Activated naive CD4-positive, alpha-beta T cell treated with anti-CD3 and anti-CD28 coated beads for 36 hours (primary cell): ENCODE measurements around the gene GLB1L2. TPM values are rescaled to one million over a fixed set of nuclear protein-coding genes. Genes with fewer than 3 reads are reported as not detected.

ENCODE experiments used
- CTCF ChIA-PET: fragments of 350-600 bp; sonication (Branson Sonifier 250); formaldehyde crosslinking; loops from one replicate; lab custom pipeline; 2021; ENCODE audit warnings: antibody characterized with exemption; lab: Charles Lee
- DNase-seq: peaks from one replicate; pipeline ENCODE4 v3.0.0-alpha.2; 2020
- H3K27ac Mint-ChIP-seq: one replicate; pipeline ENCODE4 v1.8.0; 2021; ENCODE audit warnings: mild to moderate bottlenecking, mixed read lengths
- H3K27me3 Mint-ChIP-seq: one replicate; pipeline ENCODE4 v1.8.0; 2021; ENCODE audit warnings: low read depth, mixed read lengths
- H3K36me3 Mint-ChIP-seq: one replicate; pipeline ENCODE4 v1.8.0; 2021; ENCODE audit warnings: low read depth, mixed read lengths
- H3K4me1 Mint-ChIP-seq: one replicate; pipeline ENCODE4 v1.8.0; 2021; ENCODE audit warnings: low read depth, mixed read lengths
- H3K4me3 Mint-ChIP-seq: one replicate; pipeline ENCODE4 v1.8.0; 2021; ENCODE audit warnings: mild to moderate bottlenecking, moderate library complexity, mixed read lengths
- H3K9me3 Mint-ChIP-seq: one replicate; pipeline ENCODE4 v1.8.0; 2021; ENCODE audit warnings: mixed read lengths
- intact Hi-C: fragments of 100-400 bp; cut with micrococcal nuclease; formaldehyde crosslinking; loops from one replicate; pipeline ENCODE4 v1.15.1; 2023
- total RNA-seq, 2 experiments: library from RNA; stranded (reverse); gene quantifications; one replicate each; pipeline ENCODE4 v1.2.3, GENCODE V29; 2021

Gene GLB1L2
- total RNA-seq, 2 experiments from 2014 or later = 9.3 to 11.0 TPM

DNA sequence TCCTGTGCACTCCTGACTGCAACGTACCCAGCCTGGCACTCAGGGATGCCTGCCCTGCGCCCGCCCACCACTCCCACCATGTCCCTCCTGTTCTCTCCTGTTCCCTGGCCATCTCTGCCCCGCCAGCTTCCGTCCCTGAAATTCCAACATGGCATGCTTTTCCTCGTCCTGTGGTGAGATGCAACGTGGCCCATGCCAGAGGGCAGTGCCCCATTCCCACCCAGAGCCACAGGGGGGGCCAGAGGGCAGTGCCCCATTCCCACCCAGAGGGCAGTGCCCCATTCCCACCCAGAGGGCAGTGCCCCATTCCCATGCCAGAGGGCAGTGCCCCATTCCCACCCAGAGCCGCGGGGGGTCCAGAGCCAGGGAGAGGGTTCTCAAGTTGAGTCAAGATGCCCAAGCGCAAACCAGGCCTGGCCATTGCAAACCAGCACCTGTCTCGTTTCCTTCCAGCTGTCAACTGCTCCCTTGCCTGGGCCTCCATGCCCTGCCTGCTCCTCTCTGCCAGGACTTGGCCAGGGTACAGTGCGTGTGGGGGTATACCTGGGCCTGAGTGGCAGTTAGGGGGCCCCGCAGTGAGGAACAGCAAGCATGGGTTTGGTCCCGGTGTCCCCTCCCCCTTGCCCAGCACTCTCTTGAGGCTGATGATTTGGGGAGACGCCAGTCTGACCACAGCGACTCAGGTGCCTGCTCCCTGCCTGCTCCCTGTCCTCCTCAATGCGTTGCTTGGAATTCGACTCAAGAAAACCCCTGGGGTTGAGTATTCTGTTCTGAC is 65.7 kb downstream of the GLB1L2 start:
- no peak overlapping the region for H3K4me3 Mint-ChIP-seq
- intact Hi-C loops = no loop called here
- H3K4me1 Mint-ChIP-seq = no peaks in the 10 kb centered on the region
- H3K9me3 Mint-ChIP-seq = no peaks in the 10 kb centered on the region
- H3K36me3 Mint-ChIP-seq = no peaks in the 10 kb centered on the region
- no peak for DNase-seq
- H3K27me3 Mint-ChIP-seq = peaks cover 11% of the 10 kb centered on the region
- H3K27ac Mint-ChIP-seq = peak overlapping the region; percentile 59
- CTCF ChIA-PET = no interaction called here

GRCh38 chr11:134398079-134398444 is 66.3 kb downstream of the GLB1L2 start:
- Mint-ChIP-seq H3K4me1 (no peaks in the 10 kb centered on the region), H3K27me3 (peaks cover 11% of the 10 kb centered on the region), H3K4me3 (no peak overlapping the region), H3K27ac (no peak overlapping the region), H3K9me3 (no peaks in the 10 kb centered on the region), H3K36me3 (no peaks in the 10 kb centered on the region)
- no peak for DNase-seq
- CTCF ChIA-PET = no interaction called here
- intact Hi-C loops = no loop called here

DNA sequence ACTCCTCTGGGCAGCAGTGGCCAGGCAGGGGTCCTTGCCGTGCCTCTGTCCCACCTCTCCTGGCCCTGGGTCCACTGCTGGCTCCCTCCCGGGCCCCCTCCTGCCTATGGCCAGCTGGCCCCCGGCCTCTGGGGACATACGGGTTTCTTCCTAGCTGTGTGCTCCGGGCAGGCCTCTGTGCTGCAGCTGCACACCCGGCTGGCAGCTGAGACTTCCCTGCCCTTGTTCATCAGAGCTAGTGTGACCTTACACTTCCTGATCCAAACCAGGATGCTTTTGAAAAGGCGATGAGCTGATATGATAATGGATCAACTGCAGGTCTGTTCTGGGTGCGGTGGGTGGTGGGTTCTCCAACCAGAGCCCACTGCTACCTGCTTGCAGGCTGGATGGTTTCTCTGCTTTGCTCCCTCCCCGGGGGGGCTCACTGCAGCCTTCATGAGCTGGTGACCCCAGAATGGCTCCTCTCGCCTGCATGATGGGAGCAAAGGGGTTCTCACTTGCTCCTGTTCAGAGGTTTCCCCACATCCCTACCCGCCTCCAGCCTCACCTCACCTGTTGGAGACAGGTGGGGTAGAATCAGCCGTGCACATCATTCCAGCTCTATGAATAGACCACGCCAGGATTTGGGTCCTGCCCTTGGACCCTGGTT is 67.0 kb downstream of the GLB1L2 start:
- CTCF ChIA-PET = no interaction called here

DNA sequence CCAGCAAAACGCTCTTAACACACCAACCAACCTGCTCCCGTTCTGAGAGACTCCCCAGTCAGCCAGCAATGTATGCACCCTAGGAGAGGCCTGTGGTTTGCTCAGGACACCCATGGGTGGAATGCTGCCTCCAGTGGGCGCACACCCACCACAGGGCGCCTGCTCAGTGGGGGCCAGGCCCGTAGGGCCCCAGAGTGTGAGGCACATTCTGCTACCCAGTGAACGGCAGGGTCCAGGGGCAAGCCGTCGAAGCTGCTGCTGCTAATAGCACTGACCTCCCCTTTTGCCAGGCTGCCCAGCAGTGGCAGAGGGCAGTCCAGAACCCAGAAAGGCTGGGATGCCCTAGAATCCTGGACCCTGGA is 67.5 kb downstream of the GLB1L2 start:
- Mint-ChIP-seq H3K9me3 (no peaks in the 10 kb centered on the region), H3K27ac (no peak overlapping the region), H3K27me3 (peaks cover 11% of the 10 kb centered on the region), H3K4me1 (no peaks in the 10 kb centered on the region), H3K36me3 (no peaks in the 10 kb centered on the region), H3K4me3 (no peak overlapping the region)
- CTCF ChIA-PET = no interaction called here
- intact Hi-C loops = no loop called here
- no peak for DNase-seq

More for the DNA sequence above, 67.0 kb downstream of the GLB1L2 start:
- Mint-ChIP-seq H3K4me1 (no peaks in the 10 kb centered on the region), H3K9me3 (no peaks in the 10 kb centered on the region), H3K27ac (no peak overlapping the region), H3K4me3 (no peak overlapping the region), H3K36me3 (no peaks in the 10 kb centered on the region), H3K27me3 (peaks cover 11% of the 10 kb centered on the region)
- DNase-seq = no peak
- intact Hi-C loops = no loop called here

GRCh38 chr11:134399996-134400395 is 68.2 kb downstream of the GLB1L2 start:
- intact Hi-C loops = no loop called here
- DNase-seq = no peak
- no peak overlapping the region for H3K27ac Mint-ChIP-seq
- H3K36me3 Mint-ChIP-seq = no peaks in the 10 kb centered on the region
- CTCF ChIA-PET = no interaction called here
- H3K27me3 Mint-ChIP-seq = peaks cover 11% of the 10 kb centered on the region
- no peak overlapping the region for H3K4me3 Mint-ChIP-seq
- H3K9me3 Mint-ChIP-seq = no peaks in the 10 kb centered on the region
- H3K4me1 Mint-ChIP-seq = no peaks in the 10 kb centered on the region

DNA sequence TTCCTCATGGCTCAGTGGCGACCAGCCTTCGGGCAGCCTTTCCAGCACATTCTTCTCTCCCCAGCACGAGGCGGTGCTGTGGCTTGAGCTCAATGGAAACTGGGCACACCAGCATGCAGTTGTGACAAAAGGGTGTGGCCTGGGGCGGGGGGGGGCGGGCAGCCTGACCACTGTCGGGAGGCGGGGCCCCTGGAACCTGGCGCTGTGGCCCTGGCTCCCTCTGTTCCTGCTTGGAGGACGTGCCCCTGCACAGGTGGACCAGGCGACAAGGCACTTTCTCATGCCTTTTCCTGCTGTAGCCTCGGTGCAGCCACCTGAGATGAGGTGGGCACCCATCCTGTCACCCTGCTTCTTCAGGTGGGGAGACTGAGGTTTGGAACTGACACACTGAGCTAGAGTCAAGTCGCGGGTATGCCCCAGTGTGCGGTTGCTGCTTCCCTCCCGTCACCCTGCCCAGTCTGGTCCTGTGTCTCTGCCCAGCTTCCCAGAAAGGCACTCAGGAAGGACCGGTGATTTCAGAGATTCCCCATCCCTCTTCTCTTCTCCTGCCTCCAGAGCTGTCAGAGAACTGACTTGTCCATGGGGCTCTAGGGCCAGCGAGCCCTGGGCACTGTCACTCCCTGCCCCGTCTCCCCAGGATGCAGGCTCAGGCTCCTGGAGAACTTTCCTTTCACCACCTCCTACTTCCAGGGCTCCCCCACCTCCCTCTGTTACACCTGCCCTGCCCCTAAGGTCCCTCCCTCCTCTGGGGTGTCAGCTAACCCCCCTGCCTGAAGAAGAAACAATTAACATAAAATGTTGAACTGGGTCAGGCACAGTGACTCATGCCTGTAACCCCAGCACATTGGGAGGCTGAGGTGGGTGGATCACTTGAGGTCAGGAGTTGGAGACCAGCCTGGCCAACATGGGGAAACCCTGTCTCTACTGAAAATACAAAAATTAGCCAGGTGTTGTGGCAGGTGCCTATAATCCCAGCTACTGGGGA is 70.3 kb downstream of the GLB1L2 start:
- DNase-seq = no peak
- Mint-ChIP-seq H3K9me3 (no peaks in the 10 kb centered on the region), H3K27ac (no peak overlapping the region), H3K27me3 (peaks cover 16% of the 10 kb centered on the region), H3K4me3 (no peak overlapping the region), H3K4me1 (no peaks in the 10 kb centered on the region), H3K36me3 (no peaks in the 10 kb centered on the region)
- CTCF ChIA-PET = no interaction called here
- intact Hi-C loops = no loop called here

DNA sequence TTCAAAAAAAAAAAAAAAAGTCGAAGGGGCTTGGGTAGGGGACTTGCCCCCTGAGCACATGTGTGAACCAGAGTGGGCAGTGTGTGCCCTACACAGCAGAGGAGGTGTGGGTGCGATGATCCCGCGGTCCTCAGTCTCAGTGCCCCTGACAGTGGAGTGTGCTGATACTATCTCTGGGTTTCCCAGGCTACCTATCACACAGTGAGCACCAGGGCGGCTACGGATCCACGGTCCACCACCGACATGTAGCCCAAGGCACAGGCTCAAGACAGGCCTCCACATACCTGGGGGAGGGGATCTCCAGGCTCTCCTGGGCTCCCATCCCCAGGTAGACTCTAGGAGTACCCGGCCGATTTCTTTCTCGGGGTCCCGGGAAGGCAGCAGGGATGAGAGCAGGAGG is 71.1 kb downstream of the GLB1L2 start:
- no peak overlapping the region for H3K27ac Mint-ChIP-seq
- H3K9me3 Mint-ChIP-seq = no peaks in the 10 kb centered on the region
- no peak for DNase-seq
- intact Hi-C loops = no loop called here
- no peak overlapping the region for H3K4me3 Mint-ChIP-seq
- no peaks in the 10 kb centered on the region for H3K4me1 Mint-ChIP-seq
- CTCF ChIA-PET = no interaction called here
- H3K36me3 Mint-ChIP-seq = no peaks in the 10 kb centered on the region
- H3K27me3 Mint-ChIP-seq = peaks cover 21% of the 10 kb centered on the region

- no peak overlapping the region for H3K27ac Mint-ChIP-seq
- H3K36me3 Mint-ChIP-seq = no peaks in the 10 kb centered on the region
- CTCF ChIA-PET = no interaction called here
- H3K4me1 Mint-ChIP-seq = no peaks in the 10 kb centered on the region
- H3K4me3 Mint-ChIP-seq = no peak overlapping the region
- DNase-seq = no peak
- intact Hi-C loops = no loop called here
- no peaks in the 10 kb centered on the region for H3K9me3 Mint-ChIP-seq
- H3K27me3 Mint-ChIP-seq = peaks cover 27% of the 10 kb centered on the region
These were observed 73.0 kb downstream of the GLB1L2 start for GRCh38 chr11:134404575-134405341.

- Mint-ChIP-seq H3K4me3 (no peak overlapping the region), H3K9me3 (no peaks in the 10 kb centered on the region), H3K36me3 (no peaks in the 10 kb centered on the region), H3K27me3 (peaks cover 29% of the 10 kb centered on the region), H3K4me1 (no peaks in the 10 kb centered on the region), H3K27ac (no peak overlapping the region)
- intact Hi-C loops = no loop called here
- CTCF ChIA-PET = no interaction called here
- DNase-seq = no peak
These were observed 73.6 kb downstream of the GLB1L2 start for GRCh38 chr11:134405436-134405835.

DNA sequence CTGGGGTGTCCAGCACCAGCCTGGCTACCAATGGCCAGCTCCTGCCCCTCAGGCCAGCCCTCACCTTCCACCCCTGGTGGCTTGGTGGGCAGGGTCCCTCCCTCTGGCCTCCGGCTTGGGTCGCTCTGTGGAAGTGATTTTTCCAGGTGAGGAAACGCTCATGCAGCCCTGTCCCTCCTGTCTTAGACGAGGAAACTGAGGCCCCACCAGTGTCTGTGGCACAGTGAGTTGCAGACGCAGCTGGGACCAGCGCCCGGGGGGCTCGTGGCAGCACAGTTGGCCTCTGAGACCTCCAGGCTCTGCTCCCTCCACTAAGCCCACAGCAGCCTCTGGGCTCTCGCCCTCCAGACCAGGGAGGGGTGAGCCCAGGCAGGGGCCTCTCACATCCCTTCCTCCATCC is 74.1 kb downstream of the GLB1L2 start:
- no peak for DNase-seq
- Mint-ChIP-seq H3K9me3 (no peaks in the 10 kb centered on the region), H3K36me3 (no peaks in the 10 kb centered on the region), H3K4me1 (peaks cover 3% of the 10 kb centered on the region), H3K27me3 (peaks cover 33% of the 10 kb centered on the region), H3K4me3 (no peak overlapping the region), H3K27ac (no peak overlapping the region)
- CTCF ChIA-PET = no interaction called here
- intact Hi-C loops = no loop called here

- intact Hi-C loops = no loop called here
- H3K27me3 Mint-ChIP-seq = peaks cover 40% of the 10 kb centered on the region
- H3K4me1 Mint-ChIP-seq = peaks cover 7% of the 10 kb centered on the region
- no peaks in the 10 kb centered on the region for H3K9me3 Mint-ChIP-seq
- H3K4me3 Mint-ChIP-seq = no peak overlapping the region
- no peak for DNase-seq
- no peak overlapping the region for H3K27ac Mint-ChIP-seq
- CTCF ChIA-PET = no interaction called here
- no peaks in the 10 kb centered on the region for H3K36me3 Mint-ChIP-seq
These were observed 74.7 kb downstream of the GLB1L2 start for GRCh38 chr11:134406264-134407185.
